SH-SY5Y (cell line): ENCODE data around the gene KMT2E.

Experiments
- GATA2 ChIP-seq: IDR thresholded peaks from 2 replicates; pipeline ENCODE4 v1.6.1; 2011; ENCODE audit warnings: mild to moderate bottlenecking, low read depth, low read length
- GATA3 ChIP-seq: IDR thresholded peaks from 2 replicates; pipeline ENCODE4 v1.6.1; 2011; ENCODE audit warnings: low read depth, mild to moderate bottlenecking, low read length, moderate library complexity

The KMT2E gene

GRCh38 chr7:105011831-105012502 lies 2.0 kb upstream of the KMT2E start:
- TF ChIP-seq GATA2, result no peak

GRCh38 chr7:105012503-105013220 lies 1.3 kb upstream of the KMT2E start:
- no peak for TF ChIP-seq GATA2
- TF ChIP-seq GATA3, result no peak

GRCh38 chr7:105013221-105013815 lies 687 bp upstream of the KMT2E start:
- no peak for TF ChIP-seq GATA3

- TF ChIP-seq GATA2 (no peak), GATA3 (no peak)
These were observed 836 bp downstream of the KMT2E start for GRCh38 chr7:105014693-105015389.

GRCh38 chr7:105015390-105015965 lies 1.5 kb downstream of the KMT2E start:
- TF ChIP-seq GATA2 (no peak), GATA3 (no peak)

GRCh38 chr7:105016068-105016708 lies 2.2 kb downstream of the KMT2E start:
- no peak for TF ChIP-seq GATA3
- TF ChIP-seq GATA2, result no peak

GRCh38 chr7:105016709-105017656 lies 3.0 kb downstream of the KMT2E start:
- TF ChIP-seq GATA2, result no peak
- TF ChIP-seq GATA3, result no peak

- TF ChIP-seq GATA3, result no peak
- TF ChIP-seq GATA2, result no peak
These were observed 3.8 kb downstream of the KMT2E start for GRCh38 chr7:105017657-105018365.

- TF ChIP-seq GATA3 (no peak), GATA2 (no peak)
These were observed 5.3 kb downstream of the KMT2E start for GRCh38 chr7:105019269-105019668.

GRCh38 chr7:105020926-105021325 lies 6.9 kb downstream of the KMT2E start:
- TF ChIP-seq GATA2 (no peak), GATA3 (no peak)

GRCh38 chr7:105021352-105021751 lies 7.3 kb downstream of the KMT2E start:
- no peak for TF ChIP-seq GATA2
- TF ChIP-seq GATA3, result no peak

- no peak for TF ChIP-seq GATA2
These were observed 8.0 kb downstream of the KMT2E start for GRCh38 chr7:105021967-105022366.

- no peak for TF ChIP-seq GATA2
- no peak for TF ChIP-seq GATA3
These were observed 8.5 kb downstream of the KMT2E start for GRCh38 chr7:105022458-105022857.
